Stimulated activated effector memory CD8-positive, alpha-beta T cell treated with anti-CD3 and anti-CD28 coated beads, Interleukin-12 subunit alpha, Interleukin-12 subunit beta, amount 100 ng/mL, for 72 hours (primary cell): ENCODE measurements around the gene LRP1-AS.
"Not testable (repeated sequence)": the region's sequence is repeated elsewhere in the genome, so short reads cannot be mapped to it uniquely, and the experiment has no call there.

Source experiments
- ATAC-seq: fragments of 150-1000 bp; cut with Tn5 transposase; 2 replicates; pipeline ENCODE4 v1.10.0; 2021
- DNase-seq, 2 donors: peaks; one replicate each; pipeline ENCODE4 v3.0.0; 2021 to 2022; ENCODE audit warnings: low spot score in 2 of 2
- H3K27ac Mint-ChIP-seq: one replicate; pipeline ENCODE4 v1.8.0; 2022; ENCODE audit warnings: mild to moderate bottlenecking, mixed read lengths
- H3K36me3 Mint-ChIP-seq: one replicate; pipeline ENCODE4 v1.8.0; 2022; ENCODE audit warnings: mild to moderate bottlenecking, mixed read lengths
- H3K4me1 Mint-ChIP-seq: one replicate; pipeline ENCODE4 v1.8.0; 2022; ENCODE audit warnings: mixed read lengths
- H3K4me3 Mint-ChIP-seq: one replicate; pipeline ENCODE4 v1.8.0; 2022; ENCODE audit warnings: mild to moderate bottlenecking, mixed read lengths
- H3K9me3 Mint-ChIP-seq: one replicate; pipeline ENCODE4 v1.8.0; 2022; ENCODE audit warnings: mixed read lengths

The LRP1-AS gene

DNA sequence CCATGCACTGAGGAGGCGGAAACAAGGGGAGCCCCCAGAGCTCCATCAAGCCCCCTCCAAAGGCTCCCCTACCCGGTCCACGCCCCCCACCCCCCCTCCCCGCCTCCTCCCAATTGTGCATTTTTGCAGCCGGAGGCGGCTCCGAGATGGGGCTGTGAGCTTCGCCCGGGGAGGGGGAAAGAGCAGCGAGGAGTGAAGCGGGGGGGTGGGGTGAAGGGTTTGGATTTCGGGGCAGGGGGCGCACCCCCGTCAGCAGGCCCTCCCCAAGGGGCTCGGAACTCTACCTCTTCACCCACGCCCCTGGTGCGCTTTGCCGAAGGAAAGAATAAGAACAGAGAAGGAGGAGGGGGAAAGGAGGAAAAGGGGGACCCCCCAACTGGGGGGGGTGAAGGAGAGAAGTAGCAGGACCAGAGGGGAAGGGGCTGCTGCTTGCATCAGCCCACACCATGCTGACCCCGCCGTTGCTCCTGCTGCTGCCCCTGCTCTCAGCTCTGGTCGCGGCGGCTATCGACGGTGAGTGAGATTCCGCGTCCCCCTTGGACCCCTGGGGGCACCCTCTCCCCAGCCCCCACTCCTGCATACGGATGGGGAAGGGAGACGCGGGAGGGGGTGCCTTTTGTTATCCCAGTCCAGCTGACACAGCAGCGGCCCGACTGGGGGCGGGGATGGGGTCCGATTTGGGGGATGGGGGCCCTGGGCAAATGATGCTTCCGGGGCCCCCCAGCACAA lies 18.7 kb downstream of the LRP1-AS start:
- DNase-seq = no peak
- Mint-ChIP-seq H3K9me3 (peaks cover 6% of the 10 kb centered on the region), H3K4me1 (peaks cover 16% of the 10 kb centered on the region), H3K36me3 (no peaks in the 10 kb centered on the region), H3K27ac (peak overlapping the region; percentile 76), H3K4me3 (peak overlapping the region; percentile 82)
- no peak for ATAC-seq

DNA sequence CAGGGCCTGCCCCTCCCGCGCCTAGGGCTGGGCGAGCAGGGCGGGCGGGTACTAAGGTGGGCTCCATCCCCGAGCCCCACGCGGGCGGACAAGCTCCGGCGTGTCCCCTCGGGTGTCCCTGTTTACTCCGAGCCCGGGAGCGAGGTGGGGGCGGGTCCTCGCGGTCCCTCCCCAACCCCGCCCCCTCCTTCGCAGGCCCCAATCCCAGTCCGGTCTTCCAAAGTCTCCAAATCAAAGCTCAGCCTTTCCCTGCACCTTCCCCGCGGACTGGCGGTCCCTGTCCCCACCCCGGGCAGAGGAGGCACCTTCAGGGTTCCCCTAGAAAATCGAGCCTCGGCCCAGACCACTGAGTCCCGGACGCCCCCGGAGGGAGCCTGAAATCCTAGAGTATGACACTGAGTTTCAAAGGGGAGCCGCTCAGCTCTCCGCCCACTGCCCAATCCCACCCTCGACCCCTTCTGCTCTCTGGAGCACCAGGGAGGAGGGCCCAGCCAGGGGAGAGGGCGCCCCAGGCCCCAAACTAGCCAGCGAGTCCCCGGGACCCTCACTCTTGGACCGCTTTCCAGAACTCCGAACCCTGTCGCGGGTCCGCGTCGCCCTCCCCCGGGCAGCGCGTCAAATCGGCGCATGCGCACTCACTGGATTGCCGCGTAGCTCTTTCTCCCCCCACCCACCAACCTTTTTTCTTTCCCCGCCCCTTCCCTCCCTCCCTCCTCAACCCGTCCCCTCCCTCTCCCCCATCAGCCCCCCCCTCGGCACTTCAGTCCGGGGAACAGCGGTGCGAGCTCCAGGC lies 19.5 kb downstream of the LRP1-AS start, which contains the start of gene LRP1:
TSS of gene LRP1 (plus strand) at position 758 of the 793 bp plus-strand sequence. CDS start 482 bp downstream, outside the sequence.
- peaks cover 7% of the 10 kb centered on the region for H3K9me3 Mint-ChIP-seq
- H3K4me1 Mint-ChIP-seq = peaks cover 16% of the 10 kb centered on the region

DNA sequence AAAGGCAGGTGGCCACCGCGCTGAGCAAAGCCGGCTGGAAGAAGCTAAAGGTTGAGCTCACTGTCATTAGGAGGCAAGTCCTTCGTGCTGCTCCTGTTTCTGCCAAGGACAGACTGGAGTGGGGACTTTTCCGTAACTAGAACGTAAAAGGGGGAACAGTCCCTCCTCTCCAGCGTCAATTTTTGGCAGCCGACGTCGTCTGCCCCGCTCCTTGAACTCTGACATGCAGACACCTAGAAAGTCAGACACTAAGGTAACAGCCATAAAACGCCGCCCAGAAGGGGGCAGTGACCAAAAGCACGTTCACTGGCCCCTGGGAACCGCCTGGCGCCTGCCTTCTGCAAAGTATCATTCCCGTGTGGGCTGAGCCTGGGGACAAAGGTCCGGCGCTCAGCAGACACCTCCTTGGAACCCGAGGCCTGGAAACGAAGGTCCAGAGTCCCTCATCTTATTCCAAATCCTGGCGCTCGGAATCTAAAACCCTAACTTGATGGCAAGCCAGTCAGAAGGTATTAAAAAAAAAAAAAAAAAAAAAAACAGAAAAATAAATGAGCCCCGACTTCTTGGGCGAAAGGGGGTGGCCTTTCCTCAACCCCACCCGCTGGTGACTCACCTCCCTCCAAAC lies 20.2 kb downstream of the LRP1-AS start:
- H3K27ac Mint-ChIP-seq = peak overlapping the region; percentile 76
- peaks cover 16% of the 10 kb centered on the region for H3K4me1 Mint-ChIP-seq
- ATAC-seq = peak; percentile 52
- peak overlapping the region; percentile 82 for H3K4me3 Mint-ChIP-seq
- H3K36me3 Mint-ChIP-seq = no peaks in the 10 kb centered on the region
- peak; percentile 25 to 66 for DNase-seq
- peaks cover 7% of the 10 kb centered on the region for H3K9me3 Mint-ChIP-seq

More for the DNA sequence above, 19.5 kb downstream of the LRP1-AS start, which contains the start of gene LRP1:
- DNase-seq (peak; percentile 74 to 83), ATAC-seq (peak; percentile 78)
- Mint-ChIP-seq H3K27ac (peak within 1 kb of the TSS; percentile 76), H3K36me3 (no peaks in the 10 kb centered on the region), H3K4me3 (peak within 1 kb of the TSS; percentile 82)

DNA sequence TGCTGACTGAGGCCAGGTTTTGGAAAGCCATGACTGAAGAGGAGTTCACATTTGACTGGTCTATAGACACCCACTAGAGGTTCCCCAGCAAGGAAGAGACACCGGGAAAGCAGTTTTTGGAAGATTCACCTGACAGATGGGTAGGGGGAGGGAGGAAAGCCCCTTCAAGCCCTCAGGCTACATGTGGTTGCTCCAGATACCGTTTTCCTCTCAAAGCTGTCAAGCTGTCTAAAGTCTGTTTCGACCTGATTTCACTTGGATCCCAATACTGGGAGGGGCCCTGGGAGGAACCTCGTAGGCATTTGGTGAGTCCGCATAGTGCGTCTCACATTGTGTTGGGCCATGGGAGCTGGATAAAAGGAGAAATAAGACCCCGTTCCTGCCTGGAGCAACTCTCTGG lies 20.9 kb downstream of the LRP1-AS start:
- Mint-ChIP-seq H3K27ac (no peak overlapping the region), H3K4me3 (peak overlapping the region; percentile 82), H3K4me1 (peaks cover 16% of the 10 kb centered on the region), H3K9me3 (peaks cover 7% of the 10 kb centered on the region), H3K36me3 (no peaks in the 10 kb centered on the region)
- DNase-seq (no peak), ATAC-seq (no peak)

DNA sequence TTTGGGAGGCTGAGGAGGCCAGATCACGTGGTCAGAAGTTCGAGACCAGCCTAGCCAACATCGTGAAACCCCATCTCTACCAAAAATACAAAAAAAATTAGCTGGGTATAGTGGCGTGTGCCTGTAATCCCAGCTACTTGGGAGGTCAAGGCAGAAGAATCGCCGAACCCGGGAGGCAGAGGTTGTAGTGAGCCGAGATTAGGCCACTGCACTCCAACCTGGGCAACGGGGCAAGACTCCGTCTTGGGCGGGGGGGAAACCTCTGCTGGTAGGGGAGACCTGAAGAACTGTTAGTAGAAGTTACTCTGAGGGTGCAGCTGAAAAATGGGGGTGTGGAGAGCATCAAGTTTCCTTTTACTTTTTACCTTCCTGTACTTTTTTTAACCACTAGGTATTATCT lies 21.4 kb downstream of the LRP1-AS start:
- Mint-ChIP-seq H3K9me3 (peaks cover 7% of the 10 kb centered on the region), H3K4me3 (peak overlapping the region; percentile 82), H3K36me3 (no peaks in the 10 kb centered on the region), H3K27ac (no peak overlapping the region), H3K4me1 (peaks cover 13% of the 10 kb centered on the region)
- ATAC-seq (no peak), DNase-seq (no peak)

DNA sequence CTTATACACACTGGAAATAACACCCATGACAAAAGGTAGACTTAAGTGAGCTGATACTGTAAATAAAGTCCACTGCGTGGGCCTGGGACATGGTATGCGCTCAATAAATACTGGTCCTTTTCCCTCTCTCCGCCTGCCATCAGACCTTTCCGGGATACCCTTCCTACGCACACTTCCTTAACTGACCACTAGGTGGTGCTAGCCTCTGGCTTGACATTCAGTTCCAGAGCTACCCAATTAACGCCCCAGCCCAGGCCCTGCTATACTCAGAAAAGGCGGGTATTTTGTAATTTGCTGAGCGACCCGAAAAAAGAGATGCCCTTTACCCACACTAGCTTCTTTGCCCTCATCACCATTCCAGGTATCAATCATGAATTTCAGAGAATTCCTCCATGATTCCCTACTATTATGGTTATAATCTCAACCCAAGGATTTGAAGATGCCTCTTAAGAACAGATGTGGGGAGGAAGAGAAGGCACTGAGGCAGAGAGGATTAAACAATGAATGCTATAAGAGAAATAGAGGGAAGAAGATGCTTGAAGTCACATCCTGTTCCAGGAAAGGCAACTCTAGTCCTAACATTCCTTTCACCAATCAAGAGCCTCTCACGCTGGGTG lies 23.1 kb downstream of the LRP1-AS start:
- H3K4me1 Mint-ChIP-seq = peaks cover 10% of the 10 kb centered on the region
- DNase-seq (peak; percentile 67 to 89), ATAC-seq (peak; percentile 68)
- no peaks in the 10 kb centered on the region for H3K36me3 Mint-ChIP-seq
- no peak overlapping the region for H3K27ac Mint-ChIP-seq
- peaks cover 7% of the 10 kb centered on the region for H3K9me3 Mint-ChIP-seq
- H3K4me3 Mint-ChIP-seq = no peak overlapping the region

DNA sequence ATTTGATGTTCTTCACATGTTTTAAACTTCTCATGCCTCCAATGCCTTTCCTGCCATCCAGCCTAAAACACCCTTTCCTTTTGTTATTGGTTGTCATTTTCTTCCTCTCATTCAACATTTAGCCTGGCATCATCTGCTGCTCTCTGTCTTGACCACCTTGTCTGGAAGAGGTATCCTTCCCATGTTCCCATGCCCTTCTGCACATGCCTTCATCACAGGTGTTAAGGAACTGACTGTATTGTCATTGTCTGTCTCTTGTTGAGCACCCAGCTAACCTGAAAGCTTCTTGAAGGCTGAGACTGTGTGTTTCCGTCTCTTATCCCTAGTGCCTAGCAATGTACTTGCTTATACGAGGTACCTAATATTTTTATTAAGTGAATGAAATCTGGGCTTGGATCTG lies 23.6 kb downstream of the LRP1-AS start:
- ATAC-seq (no peak), DNase-seq (no peak)
- H3K36me3 Mint-ChIP-seq = no peaks in the 10 kb centered on the region
- no peak overlapping the region for H3K4me3 Mint-ChIP-seq
- H3K27ac Mint-ChIP-seq = no peak overlapping the region
- peaks cover 7% of the 10 kb centered on the region for H3K9me3 Mint-ChIP-seq
- peaks cover 16% of the 10 kb centered on the region for H3K4me1 Mint-ChIP-seq

DNA sequence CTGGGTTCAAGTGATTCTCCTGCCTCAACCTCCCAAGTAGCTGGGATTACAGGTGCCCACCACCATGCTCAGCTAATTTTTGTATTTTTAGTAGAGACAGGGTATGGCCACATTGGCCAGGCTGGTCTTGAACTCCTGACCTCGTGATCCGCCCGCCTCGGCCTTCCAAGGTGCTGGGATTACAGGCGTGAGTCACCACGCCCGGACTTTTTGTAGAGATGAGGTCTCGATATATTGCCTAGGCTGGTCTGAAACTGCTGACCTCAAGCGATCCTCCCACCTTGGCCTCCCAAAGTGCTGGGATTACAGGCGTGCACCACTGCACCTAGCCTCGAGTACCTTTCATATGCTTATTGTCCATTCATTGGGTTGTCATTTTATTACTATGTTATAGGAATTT lies 26.7 kb downstream of the LRP1-AS start:
- ATAC-seq, H3K9me3 Mint-ChIP-seq, H3K27ac Mint-ChIP-seq, DNase-seq, H3K4me3 Mint-ChIP-seq, H3K36me3 Mint-ChIP-seq: not testable (repeated sequence)
- H3K4me1 Mint-ChIP-seq = peaks cover 25% of the 10 kb centered on the region

DNA sequence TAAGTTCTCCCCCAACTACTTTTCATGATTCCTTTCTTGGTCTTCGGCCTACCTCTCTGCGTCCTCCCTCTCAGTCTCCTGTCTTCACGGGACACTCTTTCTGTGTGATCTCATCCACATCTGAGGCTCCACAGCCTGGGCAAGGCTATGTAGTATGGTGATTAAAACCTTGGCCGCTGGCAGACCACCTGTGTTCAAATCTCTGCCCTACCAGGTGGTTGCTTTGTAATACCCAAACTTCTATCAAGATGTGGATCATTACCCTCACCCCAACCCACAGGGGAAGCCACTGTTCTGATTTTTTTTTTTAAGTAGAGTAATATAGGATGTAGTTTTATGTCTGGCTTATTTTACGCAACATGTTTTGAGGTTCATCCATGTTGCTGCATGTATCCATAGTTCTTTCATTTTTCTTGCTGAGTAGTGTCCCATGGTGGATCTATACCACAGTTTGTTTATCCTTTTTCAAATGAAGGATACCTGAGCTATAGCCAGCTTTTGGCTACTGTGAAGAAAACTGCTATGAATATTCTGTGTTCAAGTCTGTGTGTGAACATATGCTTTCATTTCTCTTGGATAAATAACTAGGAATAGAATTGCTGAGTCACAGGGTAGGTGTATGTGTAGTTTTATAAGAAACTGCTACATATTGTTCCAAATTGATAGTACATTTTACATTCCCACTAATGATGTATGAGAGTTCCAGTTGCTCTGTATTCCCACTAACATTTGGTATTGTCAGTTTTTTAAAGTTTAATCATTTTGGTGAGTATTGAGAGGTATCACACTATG lies 27.9 kb downstream of the LRP1-AS start:
- Mint-ChIP-seq H3K9me3 (peaks cover 7% of the 10 kb centered on the region), H3K36me3 (no peaks in the 10 kb centered on the region), H3K4me1 (peaks cover 22% of the 10 kb centered on the region), H3K4me3 (no peak overlapping the region), H3K27ac (peak overlapping the region; percentile 10)
- DNase-seq = no peak
- peak; percentile 49 for ATAC-seq

DNA sequence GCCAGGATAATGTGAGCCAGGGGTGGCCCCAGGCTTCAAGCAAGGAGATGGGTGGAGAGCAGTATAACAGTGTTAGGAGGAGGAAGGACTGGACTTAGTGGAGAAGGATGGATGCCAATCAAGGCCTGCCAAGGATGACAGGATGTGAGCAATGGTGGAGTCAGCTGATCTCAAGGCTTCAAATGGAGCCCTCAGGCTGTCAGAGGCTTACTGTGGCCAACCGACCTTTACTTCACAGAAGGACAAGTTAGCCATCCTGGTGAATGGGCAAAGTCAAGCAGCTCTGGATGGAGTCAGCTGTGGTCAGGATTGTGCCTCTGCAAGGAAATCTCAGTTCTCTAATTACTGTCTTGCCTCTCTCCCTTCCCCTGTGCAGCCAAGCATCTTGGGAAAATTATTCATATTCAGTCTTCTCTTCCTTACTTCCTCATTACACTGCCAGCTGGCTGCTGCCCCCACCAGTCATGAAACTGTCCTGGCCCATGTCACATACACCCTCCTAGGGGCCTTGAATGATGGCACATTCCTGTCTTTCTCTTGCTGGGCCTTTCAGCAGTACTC lies 28.6 kb downstream of the LRP1-AS start:
- peak; percentile 66 for ATAC-seq
- Mint-ChIP-seq H3K36me3 (no peaks in the 10 kb centered on the region), H3K9me3 (peaks cover 3% of the 10 kb centered on the region), H3K4me1 (peaks cover 16% of the 10 kb centered on the region), H3K27ac (peak overlapping the region; percentile 10), H3K4me3 (no peak overlapping the region)
- no peak for DNase-seq

DNA sequence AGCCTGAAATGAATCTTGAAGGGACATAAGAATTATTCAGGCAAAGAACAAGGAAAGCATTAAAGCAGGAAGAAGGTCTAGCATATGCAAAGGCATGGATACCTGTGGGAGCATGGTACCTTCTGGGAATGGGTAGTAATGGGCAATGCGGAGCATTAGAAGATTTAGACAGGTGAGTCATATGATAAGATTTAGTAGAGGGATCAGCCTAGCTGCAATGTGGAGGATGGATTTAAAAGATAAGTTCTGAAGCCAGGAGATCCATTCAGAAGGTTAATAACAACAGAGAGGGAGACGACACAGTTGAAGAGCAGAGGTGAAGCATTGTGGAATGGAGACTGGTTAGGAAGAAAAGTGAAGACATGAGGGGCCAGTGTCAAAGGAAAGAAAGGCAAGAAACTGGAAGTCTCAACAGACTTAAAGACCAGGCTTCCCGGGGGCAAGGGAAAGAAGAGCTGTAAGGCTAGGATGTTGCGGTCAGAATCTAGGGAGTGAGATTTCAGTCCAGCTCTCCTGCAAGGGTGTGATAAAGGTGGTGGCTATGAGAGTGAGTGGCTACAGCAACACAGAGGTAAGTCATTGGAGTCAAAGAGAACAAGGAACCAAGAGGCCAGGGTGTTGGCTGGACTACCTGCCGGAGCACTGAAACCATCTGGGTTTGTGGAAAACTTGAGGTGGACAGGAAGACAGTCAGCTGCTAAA lies 30.7 kb downstream of the LRP1-AS start:
- DNase-seq = no peak
- H3K27ac Mint-ChIP-seq = no peak overlapping the region

DNA sequence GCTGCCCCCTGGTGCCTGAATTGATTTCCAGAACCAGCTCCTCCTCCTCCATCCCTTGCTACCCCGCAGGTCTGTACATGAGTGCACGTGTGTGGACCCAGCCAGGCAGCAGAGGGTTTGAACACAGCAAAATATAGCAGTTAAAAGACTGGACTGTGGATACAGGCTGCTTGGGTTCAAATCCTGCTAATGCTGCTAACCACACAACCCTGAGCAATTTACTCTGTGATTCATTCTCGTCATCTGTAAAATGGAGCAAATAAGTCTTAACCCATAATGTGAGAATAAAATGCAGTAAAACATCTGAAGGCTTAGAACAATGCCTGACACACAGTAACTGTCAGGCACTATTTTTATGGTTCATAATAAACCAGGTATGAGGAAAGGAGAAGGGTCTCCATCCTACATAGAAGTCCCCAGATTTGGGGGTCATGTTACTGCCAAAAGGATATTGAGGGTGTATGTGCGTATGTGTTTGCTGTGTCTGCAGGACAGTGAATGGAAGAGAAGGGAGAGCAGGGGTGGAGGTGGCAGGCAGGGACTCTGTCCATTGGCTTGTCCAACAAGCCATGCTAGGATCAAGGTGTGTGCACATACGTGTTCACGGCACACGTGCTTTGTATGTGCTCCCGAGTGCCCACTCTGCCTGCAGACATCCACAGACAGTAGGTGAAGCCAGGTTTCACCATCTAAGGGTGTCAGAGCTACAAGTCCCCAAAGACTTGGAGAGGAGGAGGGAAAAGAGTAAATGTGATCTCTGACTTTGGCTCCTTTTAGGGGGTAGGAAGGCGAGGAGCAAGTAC lies 34.7 kb downstream of the LRP1-AS start:
- H3K27ac Mint-ChIP-seq = peak overlapping the region; percentile 95
- peaks cover 44% of the 10 kb centered on the region for H3K36me3 Mint-ChIP-seq
- no peaks in the 10 kb centered on the region for H3K9me3 Mint-ChIP-seq
- DNase-seq = no peak
- H3K4me1 Mint-ChIP-seq = peaks cover 45% of the 10 kb centered on the region
- peak overlapping the region; percentile 88 for H3K4me3 Mint-ChIP-seq
- ATAC-seq = peak; percentile 79

More for the DNA sequence above, 30.7 kb downstream of the LRP1-AS start:
- ATAC-seq = no peak
- no peak overlapping the region for H3K4me3 Mint-ChIP-seq
- peaks cover 29% of the 10 kb centered on the region for H3K4me1 Mint-ChIP-seq
- H3K36me3 Mint-ChIP-seq = peaks cover 7% of the 10 kb centered on the region
- no peaks in the 10 kb centered on the region for H3K9me3 Mint-ChIP-seq
